Measurements from ENCODE around the gene ZNF750.
A peak's percentile ranks its signal among the peaks of the same experiment; 100 is the strongest.

The ZNF750 gene

GRCh38 chr17:82835766-82836512, 3.9 kb downstream of the ZNF750 start:
- Histone ChIP-seq H3K36me3 (peaks cover 33% of the 10 kb centered on the region), H3K4me3 (ENCODE audit: low read depth, low read length) (no peak overlapping the region), H3K27ac (peak overlapping the region; percentile 44), H3K27me3 (ENCODE audit: insufficient read depth, low read depth, severe bottlenecking) (no peaks in the 10 kb centered on the region), H3K9me3 (ENCODE audit: severe bottlenecking) (no peaks in the 10 kb centered on the region)
- DNase-seq = no peak
- no peak for TF ChIP-seq CTCF (IDR thresholded peaks at IDR 0.05; ENCODE audit: low read depth, low read length)

DNA sequence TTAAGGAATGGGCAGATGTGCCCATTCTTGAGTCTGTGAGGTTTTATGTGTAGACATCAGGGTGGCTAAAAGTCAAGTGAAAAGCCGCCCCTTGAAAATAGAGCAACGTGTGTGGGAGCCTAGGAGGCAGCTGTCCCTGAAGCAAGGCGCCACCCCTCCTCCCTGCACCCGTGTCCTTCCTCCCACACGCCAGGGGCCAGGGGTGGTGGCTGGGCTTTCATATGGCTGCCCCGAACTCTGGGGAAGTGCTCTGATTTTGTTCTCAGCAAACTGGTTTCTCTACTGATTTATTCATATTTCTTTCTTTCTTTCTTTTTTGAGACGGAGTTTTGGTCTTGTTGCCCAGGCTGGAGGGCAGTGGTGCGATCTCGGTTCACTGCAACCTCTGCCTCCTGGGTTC, 4.7 kb downstream of the ZNF750 start:
- peak overlapping the region; percentile 44; the same call in 1 of the 2 replicates for H3K27ac ChIP-seq
- no peaks in the 10 kb centered on the region for H3K9me3 ChIP-seq (ENCODE audit: severe bottlenecking)
- no peak for DNase-seq
- H3K36me3 ChIP-seq = peaks cover 39% of the 10 kb centered on the region
- H3K4me3 ChIP-seq (ENCODE audit: low read depth, low read length) = no peak overlapping the region
- TF ChIP-seq CTCF (IDR thresholded peaks at IDR 0.05; ENCODE audit: low read depth, low read length) = no peak
- H3K27me3 ChIP-seq (ENCODE audit: insufficient read depth, low read depth, severe bottlenecking) = no peaks in the 10 kb centered on the region

DNA sequence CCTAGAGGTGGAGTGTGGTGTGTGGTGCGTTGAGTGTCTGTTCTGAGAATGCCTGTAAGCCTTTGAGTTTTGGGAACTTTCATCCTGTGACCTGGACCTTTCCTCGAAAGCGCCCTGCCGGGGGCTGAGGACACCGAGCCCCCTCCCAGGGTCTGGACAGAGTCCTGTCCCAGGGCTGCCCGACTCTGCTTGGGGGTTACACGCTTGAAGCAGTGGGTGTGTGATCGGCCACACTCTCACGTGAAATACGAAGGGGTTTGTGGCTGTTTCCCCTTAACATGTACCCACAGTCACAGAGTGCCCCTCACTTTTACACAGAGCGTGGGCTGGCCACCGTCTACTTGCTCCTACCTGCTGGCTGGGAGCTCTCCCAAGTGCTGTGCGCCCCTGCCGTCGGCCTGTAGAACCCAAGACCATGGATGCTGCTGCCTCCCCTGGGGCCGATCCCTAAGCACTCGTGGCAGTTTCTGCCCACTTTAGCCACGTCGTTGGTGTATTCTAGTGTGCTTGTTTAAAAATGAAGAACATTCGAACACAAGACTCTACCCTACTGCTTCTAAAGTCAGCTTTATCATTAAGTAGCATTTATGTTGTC, 6.8 kb downstream of the ZNF750 start:
- no peak for DNase-seq
- no peak for TF ChIP-seq CTCF (IDR thresholded peaks at IDR 0.05; ENCODE audit: low read depth, low read length)
- Histone ChIP-seq H3K36me3 (peaks cover 49% of the 10 kb centered on the region), H3K27me3 (ENCODE audit: insufficient read depth, low read depth, severe bottlenecking) (no peaks in the 10 kb centered on the region), H3K27ac (no peak overlapping the region), H3K4me3 (ENCODE audit: low read depth, low read length) (no peak overlapping the region), H3K9me3 (ENCODE audit: severe bottlenecking) (no peaks in the 10 kb centered on the region)

GRCh38 chr17:82832411-82832810, 7.4 kb downstream of the ZNF750 start:
- no peak overlapping the region for H3K27ac ChIP-seq
- H3K36me3 ChIP-seq = peaks cover 52% of the 10 kb centered on the region
- no peaks in the 10 kb centered on the region for H3K9me3 ChIP-seq (ENCODE audit: severe bottlenecking)
- H3K27me3 ChIP-seq (ENCODE audit: insufficient read depth, low read depth, severe bottlenecking) = no peaks in the 10 kb centered on the region
- DNase-seq = no peak
- no peak overlapping the region for H3K4me3 ChIP-seq (ENCODE audit: low read depth, low read length)
- no peak for TF ChIP-seq CTCF (IDR thresholded peaks at IDR 0.05; ENCODE audit: low read depth, low read length)

DNA sequence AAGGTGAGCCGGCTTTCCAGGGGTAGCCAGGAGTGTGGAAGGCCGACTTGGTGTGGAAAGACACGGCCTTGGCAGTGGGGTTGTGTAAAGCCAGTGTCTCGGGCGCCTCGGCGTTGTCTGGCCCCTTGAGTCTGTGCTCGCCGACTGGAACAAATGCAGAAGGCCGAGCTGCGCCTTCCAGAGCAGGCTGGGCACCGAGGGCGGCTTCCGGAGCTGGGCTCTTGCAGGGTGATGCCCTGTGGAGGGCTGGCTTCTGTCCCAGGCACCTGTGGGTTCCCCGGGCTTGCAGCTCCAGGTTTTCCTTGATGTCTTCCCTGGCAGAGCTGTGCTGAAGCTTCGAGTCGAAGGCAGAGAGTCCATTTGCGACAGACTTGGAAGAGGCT, 8.0 kb downstream of the ZNF750 start:
- DNase-seq = no peak
- peaks cover 58% of the 10 kb centered on the region for H3K36me3 ChIP-seq
- H3K27me3 ChIP-seq (ENCODE audit: insufficient read depth, low read depth, severe bottlenecking) = no peaks in the 10 kb centered on the region
- no peak overlapping the region for H3K4me3 ChIP-seq (ENCODE audit: low read depth, low read length)
- no peaks in the 10 kb centered on the region for H3K9me3 ChIP-seq (ENCODE audit: severe bottlenecking)
- no peak for TF ChIP-seq CTCF (IDR thresholded peaks at IDR 0.05; ENCODE audit: low read depth, low read length)
- H3K27ac ChIP-seq = no peak overlapping the region

Data from WERI-Rb-1 (cell line).